Measurements from ENCODE around the gene COL4A1. TPM values are rescaled to one million over a fixed set of nuclear protein-coding genes. Genes with fewer than 3 reads are reported as not detected.

COL4A1 gene
- total RNA-seq, 1 experiment from 2014 or later: 4.8 TPM

GRCh38 chr13:110337247-110337646 lies 30.3 kb upstream of the COL4A1 start:
- H3K36me3 ChIP-seq (ENCODE audit: control insufficient read depth, insufficient read depth, low read length): no peaks in the 10 kb centered on the region
- no peak overlapping the region for H3K4me3 ChIP-seq (ENCODE audit: low read depth, low read length)
- no peak for DNase-seq
- H3K36me3 Mint-ChIP-seq (ENCODE audit: insufficient read depth, unreplicated experiment): no peaks in the 10 kb centered on the region
- ChIA-PET POLR2A (no interaction called here), CTCF (no interaction called here)
- TF ChIP-seq CTCF (IDR thresholded peaks at IDR 0.05; ENCODE audit: insufficient read depth in 1 of 2, low read depth in 1 of 2, low read length in 1 of 2, severe bottlenecking in 1 of 2, unreplicated experiment in 1 of 2): no peak
- H3K9me3 ChIP-seq: no peaks in the 10 kb centered on the region
- no peaks in the 10 kb centered on the region for H3K27me3 Mint-ChIP-seq (ENCODE audit: insufficient read depth, unreplicated experiment)
- H3K4me3 Mint-ChIP-seq (ENCODE audit: unreplicated experiment): no peak overlapping the region
- no TSS peak for BruUV-seq (replicated peaks)
- no peaks in the 10 kb centered on the region for H3K27me3 ChIP-seq (replicated peaks; ENCODE audit: control insufficient read depth, insufficient read depth, low read length)
- no peaks in the 10 kb centered on the region for H3K4me1 ChIP-seq
- no peaks in the 10 kb centered on the region for H3K4me1 Mint-ChIP-seq (ENCODE audit: low read depth, unreplicated experiment)
- H3K27ac Mint-ChIP-seq (ENCODE audit: unreplicated experiment): no peak overlapping the region
- no peaks in the 10 kb centered on the region for H3K9me3 Mint-ChIP-seq (ENCODE audit: unreplicated experiment)
- intact Hi-C loops (cut with micrococcal nuclease; ENCODE audit: unreplicated experiment): no loop called here

- Mint-ChIP-seq H3K4me3 (ENCODE audit: unreplicated experiment) (no peak overlapping the region), H3K36me3 (ENCODE audit: insufficient read depth, unreplicated experiment) (no peaks in the 10 kb centered on the region), H3K27me3 (ENCODE audit: insufficient read depth, unreplicated experiment) (no peaks in the 10 kb centered on the region), H3K4me1 (ENCODE audit: low read depth, unreplicated experiment) (no peaks in the 10 kb centered on the region), H3K9me3 (ENCODE audit: unreplicated experiment) (no peaks in the 10 kb centered on the region), H3K27ac (ENCODE audit: unreplicated experiment) (no peak overlapping the region)
- ChIA-PET CTCF (interaction anchor here (0.6 kb wide), 1 partner anchor 25 kb away, joined by 3 read pairs; no protein-coding TSS in a partner anchor), POLR2A (no interaction called here)
- intact Hi-C loops (cut with micrococcal nuclease; ENCODE audit: unreplicated experiment): no loop called here
- BruUV-seq (replicated peaks): no TSS peak
- Histone ChIP-seq H3K4me1 (0 out of 2 replicates have a peak, but pooled peaks cover under 1% of the 10 kb centered on the region), H3K4me3 (ENCODE audit: low read depth, low read length) (no peak overlapping the region), H3K9me3 (no peaks in the 10 kb centered on the region), H3K27me3 (replicated peaks; ENCODE audit: control insufficient read depth, insufficient read depth, low read length) (no peaks in the 10 kb centered on the region), H3K36me3 (ENCODE audit: control insufficient read depth, insufficient read depth, low read length) (no peaks in the 10 kb centered on the region)
- no peak for DNase-seq
- no peak for TF ChIP-seq CTCF (IDR thresholded peaks at IDR 0.05; ENCODE audit: insufficient read depth in 1 of 2, low read depth in 1 of 2, low read length in 1 of 2, severe bottlenecking in 1 of 2, unreplicated experiment in 1 of 2)
Observed at GRCh38 chr13:110336681-110337080, 29.7 kb upstream of the COL4A1 start.

- H3K27me3 ChIP-seq (replicated peaks; ENCODE audit: control insufficient read depth, insufficient read depth, low read length): no peaks in the 10 kb centered on the region
- intact Hi-C loops (cut with micrococcal nuclease; ENCODE audit: unreplicated experiment): no loop called here
- no TSS peak for BruUV-seq (replicated peaks)
- no peak for DNase-seq
- TF ChIP-seq CTCF (IDR thresholded peaks at IDR 0.05; ENCODE audit: insufficient read depth in 1 of 2, low read depth in 1 of 2, low read length in 1 of 2, severe bottlenecking in 1 of 2, unreplicated experiment in 1 of 2): no peak
- H3K4me1 Mint-ChIP-seq (ENCODE audit: low read depth, unreplicated experiment): no peaks in the 10 kb centered on the region
- CTCF ChIA-PET: interaction anchor here (0.6 kb wide), 1 partner anchor 26 kb away, joined by 3 read pairs; no protein-coding TSS in a partner anchor
- H3K36me3 Mint-ChIP-seq (ENCODE audit: insufficient read depth, unreplicated experiment): no peaks in the 10 kb centered on the region
- H3K4me3 Mint-ChIP-seq (ENCODE audit: unreplicated experiment): no peak overlapping the region
- H3K36me3 ChIP-seq (ENCODE audit: control insufficient read depth, insufficient read depth, low read length): no peaks in the 10 kb centered on the region
- H3K27me3 Mint-ChIP-seq (ENCODE audit: insufficient read depth, unreplicated experiment): no peaks in the 10 kb centered on the region
- no peaks in the 10 kb centered on the region for H3K9me3 ChIP-seq
- 0 out of 2 replicates have a peak, but pooled peaks cover 5% of the 10 kb centered on the region for H3K4me1 ChIP-seq
- POLR2A ChIA-PET: no interaction called here
- no peaks in the 10 kb centered on the region for H3K9me3 Mint-ChIP-seq (ENCODE audit: unreplicated experiment)
- no peak overlapping the region for H3K4me3 ChIP-seq (ENCODE audit: low read depth, low read length)
- no peak overlapping the region for H3K27ac Mint-ChIP-seq (ENCODE audit: unreplicated experiment)
Observed at GRCh38 chr13:110336108-110336507, 29.2 kb upstream of the COL4A1 start.
